ELF-1 (cell line): ENCODE results near the gene SSTR4.

Experiments
- DNase-seq: peaks from one replicate; pipeline ENCODE4 v3.0.0-alpha.2; 2016; ENCODE audit warnings: low read depth, low spot score

The SSTR4 gene

DNA sequence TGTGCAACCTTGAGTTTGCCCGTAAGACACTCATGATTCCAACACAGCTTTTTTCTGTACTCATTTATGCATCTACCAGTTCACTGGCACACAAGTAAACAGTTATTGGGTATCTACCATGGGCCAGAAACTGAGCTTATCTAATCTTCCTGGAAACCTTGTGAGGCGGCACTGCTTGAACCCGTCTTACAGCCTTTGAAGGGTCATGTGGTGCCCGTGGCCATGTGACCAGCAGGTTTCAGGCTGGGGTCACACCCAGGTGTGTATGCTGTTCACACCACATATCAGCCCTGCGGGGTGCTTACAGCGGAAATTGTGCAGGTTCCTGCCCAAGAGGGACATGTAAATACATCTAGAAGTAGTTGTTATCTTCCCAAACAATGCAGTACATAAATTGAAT is 8.3 kb downstream of the SSTR4 start:
- no peak for DNase-seq

DNA sequence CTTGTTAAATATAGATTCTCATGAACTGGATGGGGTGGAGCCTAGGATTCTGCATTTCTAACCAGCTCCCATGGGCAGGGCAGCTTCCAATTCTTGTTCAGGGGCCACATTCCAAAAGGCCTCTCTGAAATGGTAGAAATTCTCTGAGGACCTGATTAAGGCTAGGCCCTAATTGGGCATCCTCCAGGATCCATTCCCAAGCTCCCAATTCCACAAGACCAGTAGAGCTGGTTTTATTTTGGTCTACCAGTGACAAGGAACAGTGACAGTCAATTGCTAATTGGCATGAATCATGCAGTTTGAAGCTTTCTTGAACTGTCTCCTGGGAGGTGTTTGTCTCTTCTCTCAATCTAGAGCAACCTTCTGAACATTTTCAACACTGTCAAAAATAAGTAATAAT is 11.3 kb downstream of the SSTR4 start:
- DNase-seq = peak; percentile 67

DNA sequence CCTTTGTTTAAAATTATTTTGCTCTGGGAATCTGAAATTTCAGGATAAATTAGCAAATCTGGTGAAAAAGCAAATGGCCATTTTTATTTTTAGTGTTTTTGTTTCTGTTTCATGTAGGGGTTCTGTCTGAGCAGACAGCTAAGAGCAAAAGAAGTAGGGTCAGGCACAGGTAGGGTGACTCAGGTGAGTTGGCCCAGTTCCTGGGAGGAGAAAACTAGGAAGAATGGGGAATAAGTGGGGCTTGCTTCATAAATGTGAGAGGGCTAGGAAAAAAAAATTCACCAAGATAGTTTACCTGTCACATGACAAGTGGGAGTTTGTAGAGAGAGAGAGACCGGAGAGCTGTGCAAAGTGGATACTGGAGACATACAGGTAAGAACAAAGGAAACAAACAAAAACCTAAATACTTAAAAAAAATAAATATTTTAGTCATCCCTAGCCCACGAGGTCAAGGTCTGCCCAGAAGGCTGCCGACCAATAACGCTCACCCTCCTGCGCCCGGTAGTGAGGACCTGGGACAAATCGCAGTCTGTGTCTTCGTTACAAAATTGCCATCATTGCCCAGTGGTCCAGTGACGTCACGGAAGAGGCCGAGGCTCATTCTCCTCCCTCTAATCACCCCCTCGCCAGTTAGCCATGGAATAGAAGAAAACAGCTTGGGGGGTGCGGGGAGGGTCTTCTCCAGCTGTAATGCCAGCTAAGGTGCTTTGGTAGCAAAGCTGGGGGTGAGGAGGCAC is 12.1 kb downstream of the SSTR4 start:
- DNase-seq = no peak

DNA sequence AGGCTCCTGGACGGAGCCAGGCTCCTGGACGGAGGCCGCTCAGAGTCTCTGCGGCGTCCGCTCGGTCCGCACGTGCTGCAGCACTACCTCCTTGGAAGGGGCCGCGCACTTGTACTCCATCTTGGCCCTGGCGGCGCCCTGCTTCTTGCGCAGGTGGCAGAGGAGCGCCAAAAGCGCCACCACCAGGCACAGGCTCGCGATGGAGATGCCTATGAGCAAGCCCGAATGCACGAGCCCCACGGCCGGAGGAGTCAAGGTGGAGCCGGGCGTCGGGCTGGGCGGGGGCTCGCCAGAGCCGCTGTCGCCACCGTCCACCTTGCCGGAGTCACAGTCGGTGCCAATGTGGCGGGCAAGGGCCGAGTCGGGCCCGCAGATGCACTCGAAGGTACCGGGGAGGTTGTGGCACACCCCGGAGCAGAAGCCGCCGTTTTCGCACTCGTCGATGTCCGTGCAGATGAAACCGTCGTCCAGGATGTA is 12.7 kb downstream of the SSTR4 start:
- peak; percentile 32 for DNase-seq

DNA sequence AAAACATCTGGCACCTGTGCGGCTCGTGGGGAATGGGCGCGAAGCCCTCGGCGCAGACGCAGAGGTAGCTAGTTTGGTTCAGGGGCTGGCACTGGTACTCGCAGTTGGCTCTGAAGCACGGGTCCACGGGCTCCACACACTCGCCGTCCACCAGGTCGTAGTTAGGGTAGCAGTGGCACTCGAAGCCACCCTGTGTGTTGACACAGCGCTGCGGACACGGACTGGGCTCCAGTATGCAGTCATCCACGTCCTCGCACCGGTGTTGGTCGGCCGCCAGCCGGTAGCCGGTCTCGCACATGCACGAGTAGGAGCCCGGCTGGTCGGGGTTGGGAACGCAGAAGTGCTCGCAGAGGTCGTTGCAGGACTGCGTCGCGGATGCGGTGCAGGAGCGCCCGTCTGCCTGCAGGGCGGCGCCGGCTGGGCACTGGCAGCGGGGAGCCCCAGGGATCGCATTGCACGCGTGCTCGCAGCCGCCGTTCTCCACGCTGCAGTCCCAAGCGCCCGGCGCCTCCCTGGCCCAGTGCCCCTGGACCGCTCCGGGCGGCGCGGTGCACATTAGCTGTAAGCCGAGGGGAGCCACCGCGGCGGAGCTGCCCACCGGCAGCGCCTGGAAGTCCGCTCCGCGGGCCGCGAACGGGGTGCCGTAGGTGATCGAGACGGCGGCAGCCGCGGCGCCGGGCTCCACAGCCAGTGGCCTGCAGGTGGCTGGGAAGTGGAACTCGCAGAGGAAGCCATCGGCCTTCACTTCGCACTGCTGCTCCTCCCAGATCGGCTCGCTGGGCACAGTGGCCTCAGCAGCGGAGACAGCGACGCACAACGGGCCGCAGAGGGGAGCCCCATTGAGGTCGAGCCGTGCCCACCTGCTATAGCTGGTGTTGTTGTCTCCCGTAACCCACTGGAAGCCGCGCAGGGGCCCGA is 13.4 kb downstream of the SSTR4 start:
- DNase-seq = peak; percentile 72

DNA sequence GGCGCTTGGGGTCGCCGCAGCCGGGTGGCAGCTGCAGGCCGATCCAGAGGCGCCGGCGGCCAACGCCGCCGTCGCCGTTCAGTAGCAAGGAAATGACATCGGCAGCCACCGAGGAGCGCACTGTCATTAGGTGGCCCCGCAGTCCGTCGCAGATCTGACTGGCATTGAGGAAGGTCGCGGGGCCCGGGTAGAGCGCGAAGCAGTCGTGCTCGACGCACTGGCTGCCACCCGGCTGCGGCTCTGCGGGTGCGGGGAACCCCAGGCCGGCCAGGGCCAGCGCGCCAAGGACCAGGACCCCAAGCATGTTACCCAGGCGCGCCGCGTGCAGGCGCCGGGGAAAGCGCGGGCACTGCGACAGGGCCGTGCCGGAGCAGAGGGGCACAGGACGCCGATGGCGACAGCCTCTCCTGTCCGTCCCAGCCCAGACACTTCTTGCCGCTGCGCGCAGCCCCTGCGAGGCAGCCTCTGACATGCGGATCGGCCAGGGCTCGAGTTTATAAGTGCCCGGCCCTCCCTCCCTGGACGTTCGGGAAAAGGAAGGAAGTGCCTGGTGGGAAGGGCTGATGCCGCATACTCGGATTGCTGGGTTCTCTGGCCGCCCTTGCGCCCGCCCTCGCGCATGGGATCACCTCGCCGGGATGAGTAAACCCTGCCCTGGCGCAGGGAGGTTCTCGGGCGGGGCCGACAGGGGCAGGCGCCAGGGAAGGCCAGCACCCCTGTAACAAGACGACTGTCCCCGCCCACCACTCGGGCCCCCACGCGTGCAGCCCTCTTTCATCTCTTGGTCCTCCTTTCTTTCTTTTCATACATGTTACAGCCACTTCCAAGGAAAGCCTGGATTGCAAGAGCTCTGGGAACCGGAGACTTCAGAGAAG is 14.3 kb downstream of the SSTR4 start, which contains the start of gene THBD:
Gene THBD (minus strand): TSS at position 472 of the 875 bp plus-strand sequence. CDS start 168 bp downstream, at position 304.
- peak; percentile 61 for DNase-seq

DNA sequence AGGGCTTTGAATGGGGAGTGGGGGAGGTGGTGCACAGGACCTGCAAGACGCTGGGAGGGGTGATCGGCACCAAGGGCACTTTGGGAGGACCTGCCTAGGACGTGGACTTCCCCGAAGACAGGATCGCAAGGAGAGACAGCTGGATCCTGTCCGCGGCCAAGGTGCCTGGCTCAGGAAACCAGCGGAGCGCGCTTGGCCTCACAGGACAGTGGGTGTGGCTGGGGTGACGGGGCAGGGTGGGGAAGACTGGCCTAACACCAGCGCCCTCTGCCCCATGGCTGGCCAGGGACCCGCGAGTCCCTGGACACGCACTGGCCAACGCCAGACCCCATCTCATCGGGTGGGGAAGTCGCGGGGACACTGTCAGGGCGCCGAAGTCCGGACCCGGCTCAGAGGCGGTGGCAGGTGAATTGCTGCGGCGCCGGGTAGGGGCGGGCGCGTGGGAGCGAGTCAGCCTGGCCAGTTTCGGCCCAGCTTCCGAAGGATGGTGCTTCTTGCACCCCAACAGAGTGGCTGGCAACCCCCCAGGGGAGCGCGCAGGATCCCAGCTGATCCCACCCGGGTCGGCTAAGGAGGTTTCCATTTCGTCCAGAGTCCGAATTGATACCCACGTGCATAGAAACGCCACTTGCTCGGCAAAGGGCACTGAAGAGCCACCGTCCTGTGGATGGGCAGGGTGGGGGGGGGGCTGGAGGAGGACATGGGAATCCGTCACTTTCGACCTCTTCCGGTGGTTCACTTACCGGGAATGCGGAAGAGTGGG is 15.1 kb downstream of the SSTR4 start:
- peak; percentile 21 for DNase-seq

DNA sequence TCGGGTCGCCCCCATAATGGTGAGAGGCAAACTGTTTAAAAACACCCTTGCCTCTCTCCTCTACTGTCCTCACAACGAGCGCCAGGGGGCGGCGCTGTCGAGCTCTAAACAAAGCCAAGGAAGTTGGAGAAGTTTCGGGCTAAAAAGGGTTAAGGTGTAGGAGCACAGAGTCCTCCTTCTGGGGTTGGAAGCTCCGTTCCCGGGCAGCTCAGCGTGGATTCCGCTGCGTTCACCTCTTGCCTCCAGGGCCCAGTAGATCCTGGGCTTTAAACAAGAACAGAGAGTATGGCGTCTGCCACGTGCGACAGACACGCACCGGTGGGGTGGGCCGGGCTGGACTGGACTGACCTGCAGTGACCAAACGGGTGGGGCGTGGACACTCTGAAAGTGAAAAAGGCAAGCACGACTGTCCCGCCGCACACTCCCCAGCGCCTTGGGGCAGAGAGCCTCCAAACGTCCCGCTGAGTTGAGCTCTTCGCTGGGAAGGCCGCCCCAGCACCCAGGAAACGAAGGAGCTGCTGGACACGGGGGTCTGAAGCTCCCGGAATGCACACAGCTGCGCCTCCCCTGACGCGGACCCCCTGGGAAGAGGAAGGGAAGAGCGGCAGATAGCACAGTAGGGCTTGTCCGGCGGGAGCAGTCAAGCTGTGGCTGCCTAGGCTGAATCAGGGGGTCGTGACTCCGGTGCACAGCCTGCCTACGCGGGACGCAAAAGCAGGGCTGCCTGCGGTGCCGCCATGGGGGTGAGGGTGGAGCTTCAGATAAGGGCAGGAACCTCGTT is 15.9 kb downstream of the SSTR4 start:
- DNase-seq = peak; percentile 94

DNA sequence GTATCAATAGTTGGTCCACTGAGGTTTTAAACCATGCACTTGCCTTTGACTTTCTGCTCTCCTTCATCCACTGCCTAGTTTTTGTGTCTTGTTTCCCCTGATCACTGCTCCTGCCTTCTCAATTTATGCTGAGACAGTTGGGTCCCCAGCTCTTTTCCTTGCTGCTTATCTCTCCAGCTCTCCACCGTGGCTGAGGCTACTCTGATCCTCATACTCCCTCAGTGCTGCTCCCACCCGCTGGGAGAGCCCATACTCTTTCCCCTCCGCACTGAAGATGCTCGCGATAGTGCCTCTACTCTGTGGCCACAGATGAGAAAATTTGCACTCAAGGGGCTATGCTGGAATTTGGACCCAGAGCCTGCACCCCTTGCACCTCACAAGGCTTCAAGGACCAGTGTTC is 17.8 kb downstream of the SSTR4 start:
- no peak for DNase-seq

DNA sequence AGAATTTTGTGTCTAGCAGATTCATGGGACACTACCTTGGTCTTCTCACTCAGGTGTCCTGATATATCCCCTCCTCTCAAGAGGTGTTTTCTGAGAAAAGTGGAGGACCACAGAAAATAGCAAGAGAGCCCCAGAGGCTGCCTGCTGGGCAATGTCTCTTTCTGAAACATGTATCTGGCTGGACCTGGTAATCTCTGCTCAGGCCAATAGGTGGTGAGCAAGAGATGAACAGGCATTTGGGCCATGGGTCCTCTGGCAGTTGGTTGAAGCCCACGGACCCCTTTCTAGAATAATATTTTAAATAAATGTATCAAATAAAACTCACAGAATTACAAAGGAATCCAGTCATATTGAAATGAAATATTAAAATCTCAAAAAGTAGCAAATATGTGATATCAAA is 23.1 kb downstream of the SSTR4 start:
- no peak for DNase-seq

DNA sequence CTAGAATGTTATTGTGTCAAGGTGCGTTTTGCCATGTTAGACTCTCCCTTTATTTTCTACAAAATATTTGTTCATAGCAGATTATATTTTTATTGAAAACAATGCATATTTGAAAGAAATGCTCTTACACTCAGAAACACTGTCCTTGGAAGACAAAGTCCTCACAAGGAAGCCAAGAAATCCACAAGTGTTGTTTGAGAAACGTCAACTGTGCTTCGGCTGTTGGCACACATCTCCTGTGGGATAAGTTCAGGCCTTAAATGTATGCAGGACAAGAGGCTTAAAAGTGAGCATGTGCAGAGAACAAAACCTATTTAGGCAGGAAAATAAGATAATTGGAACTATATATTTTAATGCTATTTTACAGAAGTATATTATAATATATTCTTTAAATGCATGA is 23.9 kb downstream of the SSTR4 start:
- no peak for DNase-seq

DNA sequence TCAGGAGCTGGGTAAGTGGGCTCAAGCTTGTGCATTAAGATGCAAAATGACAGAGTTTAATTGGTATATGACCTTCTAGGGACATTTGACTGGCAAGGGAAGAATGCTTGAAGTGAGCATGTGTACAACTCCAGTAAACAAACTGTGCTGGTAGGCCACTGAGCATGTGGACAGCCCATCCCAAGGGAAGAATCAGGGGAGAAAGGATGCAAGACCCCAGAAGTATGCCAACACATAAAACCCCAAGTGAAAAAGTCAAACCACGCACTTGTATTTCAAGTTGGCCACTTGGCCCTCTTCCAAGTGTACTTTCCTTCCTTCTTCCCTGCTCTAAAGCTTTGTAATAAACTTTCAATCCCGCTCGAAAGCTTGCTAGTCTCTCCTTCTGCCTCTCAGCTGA is 24.7 kb downstream of the SSTR4 start:
- DNase-seq = no peak

DNA sequence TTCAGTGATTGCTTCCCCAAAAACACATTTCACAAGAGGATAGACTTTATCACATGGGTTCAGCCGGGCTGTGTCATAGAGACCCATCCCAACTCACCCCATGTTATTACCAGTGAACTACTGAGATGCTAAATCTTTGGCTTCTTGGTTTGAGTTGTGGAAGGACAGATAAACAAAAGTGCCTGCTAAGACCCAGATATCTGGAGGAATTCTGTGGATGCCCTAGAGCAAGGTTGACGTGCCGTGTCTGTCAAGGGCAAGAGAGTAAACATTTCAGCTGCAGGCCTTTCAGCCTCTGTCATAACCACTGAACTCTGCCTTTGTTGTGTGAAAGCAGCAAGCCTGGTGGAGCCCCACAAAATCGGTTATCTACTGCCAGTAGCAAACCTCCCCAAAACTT is 25.5 kb downstream of the SSTR4 start:
- DNase-seq = no peak

DNA sequence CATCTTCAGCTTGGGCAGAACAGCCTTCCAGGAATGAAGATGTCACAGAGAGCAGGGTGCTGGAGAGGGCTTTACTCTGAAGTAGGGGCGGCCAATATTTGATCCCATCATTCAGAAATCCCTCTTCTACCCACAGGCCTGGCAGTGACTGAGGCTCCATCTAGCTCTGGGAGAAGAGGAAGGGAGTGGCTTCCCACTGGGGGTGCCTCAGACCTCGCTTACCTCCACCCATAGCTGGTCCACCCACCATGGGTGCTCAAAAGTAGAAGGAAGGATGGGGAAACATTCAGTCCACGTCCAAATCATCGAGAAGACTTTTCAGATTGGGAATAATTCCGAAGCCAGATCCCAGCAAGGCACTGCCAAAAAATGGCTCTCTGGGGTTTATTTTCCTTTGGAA is 26.1 kb downstream of the SSTR4 start:
- DNase-seq = no peak

DNA sequence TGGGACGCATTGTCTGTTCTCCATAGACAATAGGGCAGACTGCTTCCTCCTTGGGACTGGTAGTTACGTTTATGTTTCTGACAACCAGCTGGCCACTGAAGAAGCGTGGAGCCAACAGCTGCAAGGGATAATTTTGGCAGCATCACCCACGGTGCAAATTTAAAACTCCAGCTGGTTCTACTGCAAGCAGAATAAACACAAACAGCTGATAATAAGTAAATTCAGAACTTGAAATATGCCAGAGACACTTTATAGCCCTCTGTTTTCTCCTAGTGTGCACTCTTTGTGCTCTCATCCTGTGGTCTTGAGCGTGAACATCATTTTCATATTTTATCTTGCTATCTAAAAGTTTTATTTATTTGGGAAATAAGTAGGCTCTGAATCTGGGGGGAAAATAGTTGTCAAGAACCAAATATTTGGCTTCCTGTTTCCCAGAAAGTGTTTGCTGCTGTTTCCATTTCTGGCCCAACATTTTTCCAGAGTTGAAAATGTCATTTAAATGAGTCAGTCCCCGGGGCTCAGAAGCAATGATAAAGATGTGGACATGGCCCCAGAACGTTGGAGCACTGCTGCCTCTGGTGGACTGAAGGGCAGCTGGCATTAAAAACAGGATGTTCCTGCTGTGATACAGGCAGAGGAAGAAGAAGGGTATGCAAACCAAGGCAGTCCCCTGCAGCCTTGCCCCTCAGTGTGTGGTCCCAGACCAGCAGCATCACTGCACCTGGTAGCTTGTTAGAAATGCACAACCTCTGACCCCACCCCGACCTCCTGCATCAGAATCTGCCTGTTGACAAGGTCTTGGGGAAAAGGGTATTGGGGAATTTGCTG is 26.8 kb downstream of the SSTR4 start:
- DNase-seq = peak; percentile 58

DNA sequence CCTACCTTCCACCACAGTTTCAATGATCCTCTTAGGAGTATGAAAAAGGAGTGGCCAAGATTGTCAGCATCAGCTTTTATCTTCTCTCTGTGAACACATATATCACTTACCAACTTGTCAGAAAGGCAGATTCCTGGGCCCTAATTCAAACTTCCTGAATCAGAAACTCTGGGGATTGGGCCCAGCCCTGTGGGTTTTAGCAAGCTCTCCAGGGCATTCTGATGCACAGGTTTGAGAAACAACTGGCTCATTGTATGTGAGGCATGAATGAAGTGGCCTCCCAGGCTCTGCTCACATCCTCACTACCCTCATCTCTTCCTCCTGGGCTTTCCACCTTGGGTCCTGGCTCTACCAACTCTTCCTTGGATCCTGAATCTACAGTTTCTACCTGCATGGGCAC is 27.5 kb downstream of the SSTR4 start:
- DNase-seq = no peak

DNA sequence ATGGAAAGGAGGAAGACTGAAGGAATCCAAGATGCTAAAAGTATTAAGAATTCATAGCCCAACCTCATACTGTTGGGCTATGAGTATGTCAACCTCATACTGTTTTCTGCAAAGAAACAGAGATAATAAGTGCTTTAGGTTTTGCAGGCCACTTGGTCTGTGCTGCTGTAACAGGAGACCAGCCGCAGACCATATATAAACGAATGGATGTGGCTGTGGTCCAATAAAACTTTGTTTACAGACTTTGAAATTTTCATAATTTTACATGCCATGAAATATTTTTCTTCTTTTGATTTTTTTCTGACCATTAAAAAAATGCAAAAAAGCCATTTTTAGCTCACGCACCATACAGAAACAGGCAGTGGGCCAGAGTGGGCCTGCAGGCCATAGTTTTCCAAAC is 28.1 kb downstream of the SSTR4 start:
- DNase-seq = no peak

DNA sequence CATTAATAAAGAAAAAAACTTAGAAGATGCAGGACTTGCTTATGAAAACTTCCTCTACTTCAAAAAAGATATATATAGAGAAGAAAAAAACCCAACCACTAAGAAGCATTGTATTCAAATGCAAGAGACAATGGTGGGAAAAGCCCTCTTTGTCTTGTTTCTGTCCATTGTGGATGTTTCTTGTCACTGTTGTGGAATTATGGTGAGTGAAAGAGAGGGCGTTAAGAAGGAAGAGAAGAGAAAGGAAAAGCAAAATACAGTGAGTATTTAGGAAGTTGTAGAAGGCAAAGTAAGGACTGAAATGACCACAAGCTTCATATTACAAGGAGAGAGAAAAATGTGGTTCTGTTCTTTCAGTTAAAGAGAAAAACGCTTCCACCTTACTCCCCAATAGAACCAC is 28.5 kb downstream of the SSTR4 start:
- DNase-seq = no peak
